ENCODE results near the gene LRIG1.

DNA sequence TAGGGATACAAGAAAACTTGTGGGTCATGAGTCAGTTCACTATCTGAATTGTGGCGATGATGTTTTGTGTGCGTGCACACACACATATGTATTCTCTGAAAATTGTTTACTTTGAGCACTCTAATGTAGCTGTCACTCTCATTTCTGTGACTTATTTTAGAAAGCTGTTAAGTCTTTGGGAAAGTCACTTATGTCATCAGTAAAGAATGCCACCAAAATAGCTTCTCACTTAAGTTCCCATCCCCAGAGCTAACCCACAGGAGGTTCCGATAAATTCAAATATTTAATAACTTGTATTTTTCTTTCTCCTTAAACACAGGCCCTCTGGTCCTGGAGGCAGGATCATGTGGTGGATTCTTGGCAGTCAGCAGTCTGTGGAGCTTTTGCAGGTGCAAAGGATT lies 138.3 kb downstream of the LRIG1 start:
- TF ChIP-seq, protein P1, sequence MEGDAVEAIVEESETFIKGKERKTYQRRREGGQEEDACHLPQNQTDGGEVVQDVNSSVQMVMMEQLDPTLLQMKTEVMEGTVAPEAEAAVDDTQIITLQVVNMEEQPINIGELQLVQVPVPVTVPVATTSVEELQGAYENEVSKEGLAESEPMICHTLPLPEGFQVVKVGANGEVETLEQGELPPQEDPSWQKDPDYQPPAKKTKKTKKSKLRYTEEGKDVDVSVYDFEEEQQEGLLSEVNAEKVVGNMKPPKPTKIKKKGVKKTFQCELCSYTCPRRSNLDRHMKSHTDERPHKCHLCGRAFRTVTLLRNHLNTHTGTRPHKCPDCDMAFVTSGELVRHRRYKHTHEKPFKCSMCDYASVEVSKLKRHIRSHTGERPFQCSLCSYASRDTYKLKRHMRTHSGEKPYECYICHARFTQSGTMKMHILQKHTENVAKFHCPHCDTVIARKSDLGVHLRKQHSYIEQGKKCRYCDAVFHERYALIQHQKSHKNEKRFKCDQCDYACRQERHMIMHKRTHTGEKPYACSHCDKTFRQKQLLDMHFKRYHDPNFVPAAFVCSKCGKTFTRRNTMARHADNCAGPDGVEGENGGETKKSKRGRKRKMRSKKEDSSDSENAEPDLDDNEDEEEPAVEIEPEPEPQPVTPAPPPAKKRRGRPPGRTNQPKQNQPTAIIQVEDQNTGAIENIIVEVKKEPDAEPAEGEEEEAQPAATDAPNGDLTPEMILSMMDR (IDR thresholded peaks at IDR 0.05; ENCODE audit: borderline replicate concordance, extremely low read depth, low read length, poor library complexity, severe bottlenecking): no peak
- no peak for TF ChIP-seq EZH2 (IDR thresholded peaks at IDR 0.05; ENCODE audit: borderline replicate concordance, low read depth, low read length, severe bottlenecking)
